ENCODE measurements around the gene GALNT2. TPM values are rescaled to one million over a fixed set of nuclear protein-coding genes. Genes with fewer than 3 reads are reported as not detected.

Gene GALNT2
- total and polyA plus RNA-seq, 4 donors: 47.5 to 182 (median 114) TPM

DNA sequence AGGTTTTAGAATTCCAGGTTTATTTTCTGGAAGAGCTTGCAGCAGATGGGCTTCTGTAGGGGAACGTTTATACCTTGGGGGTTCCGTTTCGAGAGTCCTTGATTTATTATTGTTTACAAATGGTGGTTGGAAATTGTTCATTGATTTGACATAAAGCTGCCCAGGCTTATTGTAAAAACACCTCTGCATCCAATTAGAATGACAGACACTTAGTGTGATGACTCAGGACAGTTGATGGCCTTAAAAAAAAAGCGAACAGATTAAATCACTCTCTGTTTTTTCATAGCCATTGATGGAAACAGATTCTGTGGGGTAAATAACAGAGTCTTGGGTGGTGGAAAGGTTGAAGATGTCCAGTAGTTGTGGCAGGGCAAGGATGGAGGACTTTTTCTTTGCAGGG is 35.4 kb downstream of the GALNT2 start:
- H3K9me3 ChIP-seq (ENCODE audit: control insufficient read depth in 4 of 4, low read length in 3 of 4): no peaks in the 10 kb centered on the region
- no peak for DNase-seq (ENCODE audit: low spot score)
- no peak overlapping the region for H3K4me3 ChIP-seq (ENCODE audit: low read depth in 1 of 3, low read length in 3 of 3)
- no peaks in the 10 kb centered on the region for H3K27me3 ChIP-seq (ENCODE audit: control insufficient read depth in 4 of 4, insufficient read depth in 4 of 4, low read length in 3 of 4)
- no peaks in the 10 kb centered on the region for H3K36me3 ChIP-seq (ENCODE audit: control insufficient read depth in 4 of 4, insufficient read depth in 3 of 4, low read depth in 1 of 4, low read length in 3 of 4)
- H3K4me1 ChIP-seq (ENCODE audit: control insufficient read depth in 4 of 4, insufficient read depth in 4 of 4, low read length in 3 of 4): peaks cover 15 to 49% (median 44%) of the 10 kb centered on the region in 4 donors
- no peak overlapping the region for H3K9ac ChIP-seq (ENCODE audit: low read depth in 1 of 2, low read length in 2 of 2)
- TF ChIP-seq NR2F2 (IDR thresholded peaks at IDR 0.05): no peak
- TF ChIP-seq, protein P1, sequence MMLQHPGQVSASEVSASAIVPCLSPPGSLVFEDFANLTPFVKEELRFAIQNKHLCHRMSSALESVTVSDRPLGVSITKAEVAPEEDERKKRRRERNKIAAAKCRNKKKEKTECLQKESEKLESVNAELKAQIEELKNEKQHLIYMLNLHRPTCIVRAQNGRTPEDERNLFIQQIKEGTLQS (IDR thresholded peaks at IDR 0.05): no peak
- no peak for TF ChIP-seq JUND (IDR thresholded peaks at IDR 0.05)
- no peak for TF ChIP-seq YY1 (IDR thresholded peaks at IDR 0.05)
- TF ChIP-seq HNF4A (conservative IDR thresholded peaks at IDR 0.05): no peak
- TF ChIP-seq, protein P2, sequence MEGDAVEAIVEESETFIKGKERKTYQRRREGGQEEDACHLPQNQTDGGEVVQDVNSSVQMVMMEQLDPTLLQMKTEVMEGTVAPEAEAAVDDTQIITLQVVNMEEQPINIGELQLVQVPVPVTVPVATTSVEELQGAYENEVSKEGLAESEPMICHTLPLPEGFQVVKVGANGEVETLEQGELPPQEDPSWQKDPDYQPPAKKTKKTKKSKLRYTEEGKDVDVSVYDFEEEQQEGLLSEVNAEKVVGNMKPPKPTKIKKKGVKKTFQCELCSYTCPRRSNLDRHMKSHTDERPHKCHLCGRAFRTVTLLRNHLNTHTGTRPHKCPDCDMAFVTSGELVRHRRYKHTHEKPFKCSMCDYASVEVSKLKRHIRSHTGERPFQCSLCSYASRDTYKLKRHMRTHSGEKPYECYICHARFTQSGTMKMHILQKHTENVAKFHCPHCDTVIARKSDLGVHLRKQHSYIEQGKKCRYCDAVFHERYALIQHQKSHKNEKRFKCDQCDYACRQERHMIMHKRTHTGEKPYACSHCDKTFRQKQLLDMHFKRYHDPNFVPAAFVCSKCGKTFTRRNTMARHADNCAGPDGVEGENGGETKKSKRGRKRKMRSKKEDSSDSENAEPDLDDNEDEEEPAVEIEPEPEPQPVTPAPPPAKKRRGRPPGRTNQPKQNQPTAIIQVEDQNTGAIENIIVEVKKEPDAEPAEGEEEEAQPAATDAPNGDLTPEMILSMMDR (IDR thresholded peaks at IDR 0.05; ENCODE audit: low read depth, low read length, missing input control): no peak
- no peak for TF ChIP-seq SP1 (IDR thresholded peaks at IDR 0.05)
- TF ChIP-seq, protein P3, sequence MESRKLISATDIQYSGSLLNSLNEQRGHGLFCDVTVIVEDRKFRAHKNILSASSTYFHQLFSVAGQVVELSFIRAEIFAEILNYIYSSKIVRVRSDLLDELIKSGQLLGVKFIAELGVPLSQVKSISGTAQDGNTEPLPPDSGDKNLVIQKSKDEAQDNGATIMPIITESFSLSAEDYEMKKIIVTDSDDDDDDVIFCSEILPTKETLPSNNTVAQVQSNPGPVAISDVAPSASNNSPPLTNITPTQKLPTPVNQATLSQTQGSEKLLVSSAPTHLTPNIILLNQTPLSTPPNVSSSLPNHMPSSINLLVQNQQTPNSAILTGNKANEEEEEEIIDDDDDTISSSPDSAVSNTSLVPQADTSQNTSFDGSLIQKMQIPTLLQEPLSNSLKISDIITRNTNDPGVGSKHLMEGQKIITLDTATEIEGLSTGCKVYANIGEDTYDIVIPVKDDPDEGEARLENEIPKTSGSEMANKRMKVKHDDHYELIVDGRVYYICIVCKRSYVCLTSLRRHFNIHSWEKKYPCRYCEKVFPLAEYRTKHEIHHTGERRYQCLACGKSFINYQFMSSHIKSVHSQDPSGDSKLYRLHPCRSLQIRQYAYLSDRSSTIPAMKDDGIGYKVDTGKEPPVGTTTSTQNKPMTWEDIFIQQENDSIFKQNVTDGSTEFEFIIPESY (IDR thresholded peaks at IDR 0.05): no peak
- TF ChIP-seq FOXA2 (IDR thresholded peaks at IDR 0.05): no peak
- TF ChIP-seq, protein P4, sequence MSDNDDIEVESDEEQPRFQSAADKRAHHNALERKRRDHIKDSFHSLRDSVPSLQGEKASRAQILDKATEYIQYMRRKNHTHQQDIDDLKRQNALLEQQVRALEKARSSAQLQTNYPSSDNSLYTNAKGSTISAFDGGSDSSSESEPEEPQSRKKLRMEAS (IDR thresholded peaks at IDR 0.05): no peak
- H3K27ac ChIP-seq (ENCODE audit: low read depth in 1 of 2, low read length in 2 of 2): no peak overlapping the region
- WGBS: 97% methylated on average over 4 of the region's 4 CpGs

DNA sequence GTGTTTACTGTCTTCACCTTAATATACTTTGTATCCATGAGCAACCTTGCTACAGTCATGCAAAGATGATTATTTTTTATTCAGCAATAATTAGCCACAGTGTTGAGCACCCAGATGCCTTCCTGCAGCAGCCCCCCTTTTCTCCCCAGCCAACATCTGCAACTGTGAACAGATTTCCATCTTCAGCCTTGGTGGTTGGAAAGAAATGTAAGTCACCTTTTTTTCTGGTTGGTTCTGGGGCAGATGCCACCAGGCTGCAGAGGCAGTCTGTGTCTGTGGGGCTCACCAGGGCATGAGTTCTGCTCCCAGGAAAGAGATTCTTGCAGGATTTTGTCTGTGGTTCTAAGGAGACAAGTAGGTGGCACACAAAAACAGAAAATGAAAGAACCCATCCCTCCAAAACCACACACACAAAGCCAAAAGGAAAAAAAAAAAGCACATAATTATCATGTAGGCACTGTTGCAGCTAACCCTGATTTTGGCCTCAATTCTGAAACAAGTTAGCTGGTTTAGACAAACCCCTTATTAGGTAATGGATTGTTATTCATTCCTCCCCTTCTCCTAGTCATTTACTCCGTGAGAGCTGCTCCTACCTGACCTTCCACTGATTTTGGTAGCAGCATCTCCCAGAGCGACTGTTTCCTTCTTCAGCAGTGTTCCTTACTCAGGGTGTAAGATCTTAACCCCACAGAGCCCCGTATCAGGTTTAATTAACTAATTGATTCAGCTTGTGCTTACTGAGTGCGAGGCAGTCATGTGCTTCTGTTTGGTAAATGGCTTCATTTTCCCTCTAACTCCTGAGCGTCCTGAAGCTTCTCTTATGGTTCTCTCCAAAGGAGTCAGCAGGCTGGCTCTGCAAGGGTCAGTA is 36.5 kb downstream of the GALNT2 start:
- TF ChIP-seq EGR1 (IDR thresholded peaks at IDR 0.05; ENCODE audit: low read depth in 2 of 2) (no peak), RXRA (IDR thresholded peaks at IDR 0.05) (no peak), TAF1 (conservative IDR thresholded peaks at IDR 0.05) (no peak), FOXA1 (IDR thresholded peaks at IDR 0.05) (no peak), SP1 (IDR thresholded peaks at IDR 0.05) (no peak), GABPA (IDR thresholded peaks at IDR 0.05 in 1 of 2, conservative IDR thresholded peaks at IDR 0.05 in 1 of 2) (no peak), FOXA2 (IDR thresholded peaks at IDR 0.05) (no peak)
- TF ChIP-seq, protein P1 (IDR thresholded peaks at IDR 0.05): no peak
- H3K27me3 ChIP-seq (ENCODE audit: control insufficient read depth in 4 of 4, insufficient read depth in 4 of 4, low read length in 3 of 4): no peaks in the 10 kb centered on the region
- DNase-seq (ENCODE audit: low spot score): no peak
- H3K27ac ChIP-seq (ENCODE audit: low read depth in 1 of 2, low read length in 2 of 2): peak overlapping the region; percentile 81 to 98
- 73% methylated on average over 5 of the region's 5 CpGs for WGBS
- H3K4me1 ChIP-seq (ENCODE audit: control insufficient read depth in 4 of 4, insufficient read depth in 4 of 4, low read length in 3 of 4): peaks cover 20 to 59% (median 53%) of the 10 kb centered on the region in 4 donors
- no peaks in the 10 kb centered on the region for H3K36me3 ChIP-seq (ENCODE audit: control insufficient read depth in 4 of 4, insufficient read depth in 3 of 4, low read depth in 1 of 4, low read length in 3 of 4)
- H3K4me3 ChIP-seq (ENCODE audit: low read depth in 1 of 3, low read length in 3 of 3): no peak overlapping the region
- peak overlapping the region in 1 of 2 donors; percentile 10 for H3K9ac ChIP-seq (ENCODE audit: low read depth in 1 of 2, low read length in 2 of 2)
- no peaks in the 10 kb centered on the region for H3K9me3 ChIP-seq (ENCODE audit: control insufficient read depth in 4 of 4, low read length in 3 of 4)
